Activated T-cell treated with anti-CD3 and anti-CD28 coated beads for 1 hour (primary cell): ENCODE results near the gene MAPK7.
"Not testable (repeated sequence)": the region's sequence is repeated elsewhere in the genome, so short reads cannot be mapped to it uniquely, and the experiment has no call there.

ENCODE experiments used
- DNase-seq: peaks from one replicate; pipeline ENCODE4 v3.0.0-alpha.2; 2020; ENCODE audit warnings: low read depth

MAPK7 gene

DNA sequence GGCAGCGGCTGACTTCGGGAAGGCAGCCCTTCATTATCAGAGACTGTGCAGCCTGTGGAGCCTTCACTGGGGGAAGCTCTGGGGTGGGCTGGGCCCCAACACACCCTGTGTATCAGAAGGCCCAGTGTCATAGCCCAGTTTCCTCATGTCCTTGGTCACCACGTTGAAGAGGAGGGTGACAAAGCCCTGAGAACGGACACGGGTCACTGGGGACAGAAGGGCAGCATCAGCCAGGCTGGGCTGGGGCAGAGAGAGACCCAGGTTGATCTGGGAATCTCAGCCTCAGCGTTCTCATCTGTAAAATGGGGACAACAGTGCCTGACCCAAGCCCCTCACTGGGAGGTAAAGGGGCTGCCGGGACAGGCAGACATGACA lies 35.1 kb upstream of the MAPK7 start:
- no peak for DNase-seq

DNA sequence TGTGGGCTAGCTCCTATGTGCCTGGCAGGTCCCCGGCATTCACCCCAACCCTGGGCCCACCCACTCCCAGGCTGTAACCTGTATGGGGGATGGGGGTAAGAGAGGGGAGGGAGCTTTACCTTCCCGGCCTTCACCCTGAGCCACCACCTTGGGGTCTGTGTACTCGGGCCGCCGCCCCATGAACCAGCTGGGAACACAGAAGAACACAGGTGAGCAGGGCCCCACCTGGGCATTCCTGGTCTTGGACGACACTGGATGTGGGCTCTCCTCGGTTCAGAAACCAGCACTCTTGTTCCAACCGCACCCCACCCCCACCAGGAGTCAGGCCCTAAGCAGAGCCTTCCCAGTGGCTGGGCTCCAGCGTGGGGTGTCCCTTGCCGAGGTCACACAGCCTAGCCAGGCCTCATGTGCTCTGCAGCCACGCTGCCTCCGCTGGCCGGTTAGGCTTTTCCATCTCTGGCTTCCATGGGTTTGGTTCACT lies 34.6 kb upstream of the MAPK7 start:
- no peak for DNase-seq

DNA sequence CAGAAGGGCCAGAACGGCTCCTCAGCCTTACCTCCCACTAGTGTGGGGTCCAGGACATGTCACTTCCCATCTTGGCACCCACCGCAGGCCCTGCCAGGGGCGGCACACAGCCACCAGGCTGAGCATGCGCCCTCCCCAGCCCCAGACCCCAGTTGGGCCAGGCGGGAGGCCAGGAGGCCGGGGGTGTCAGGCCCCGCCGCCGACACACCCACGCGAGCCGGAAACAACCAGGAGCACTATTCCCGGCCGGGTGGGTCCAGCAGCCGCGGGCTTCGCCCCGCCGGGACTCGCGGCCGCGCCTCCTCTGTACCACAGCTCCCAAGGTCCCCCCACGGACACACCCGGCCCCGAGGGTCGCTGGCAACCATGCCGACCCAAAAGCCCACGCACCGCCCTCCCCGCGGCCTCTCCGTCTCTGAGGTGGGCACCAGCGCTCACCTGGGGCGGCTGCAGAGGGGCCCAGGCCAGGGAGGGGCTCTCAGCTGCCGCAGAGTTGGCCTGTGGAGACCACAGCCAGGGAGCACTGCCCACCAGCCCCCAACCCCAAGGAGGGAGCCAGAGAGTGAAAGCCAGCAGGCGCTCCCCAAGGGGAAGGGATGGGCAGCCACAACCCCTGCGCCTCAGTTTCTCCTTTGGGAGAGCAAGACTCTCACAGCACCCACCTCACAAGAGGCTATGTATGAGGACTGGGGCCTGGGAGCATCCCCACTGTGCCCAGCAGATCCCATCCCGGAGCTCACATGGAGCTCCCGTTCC lies 33.8 kb upstream of the MAPK7 start:
- DNase-seq = no peak

DNA sequence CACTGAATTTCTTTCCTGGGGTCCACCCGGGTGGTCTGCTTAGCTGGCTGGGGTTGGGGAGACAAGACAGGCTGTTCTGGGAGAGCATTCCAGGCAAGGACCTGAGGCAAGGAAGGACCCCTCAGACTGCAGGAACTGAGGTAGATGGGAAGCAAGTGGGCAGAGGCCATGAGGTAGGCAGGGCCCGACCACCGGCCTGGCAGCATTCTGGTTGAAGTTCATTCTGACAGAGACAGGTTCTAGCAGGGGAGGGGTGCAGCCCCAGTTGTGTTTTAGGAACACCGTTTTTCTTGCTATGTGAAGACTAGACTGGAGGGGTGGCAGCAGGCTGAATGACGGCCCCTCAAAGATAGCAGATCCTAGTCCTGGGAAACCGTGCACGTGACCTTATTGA lies 33.2 kb upstream of the MAPK7 start:
- no peak for DNase-seq

DNA sequence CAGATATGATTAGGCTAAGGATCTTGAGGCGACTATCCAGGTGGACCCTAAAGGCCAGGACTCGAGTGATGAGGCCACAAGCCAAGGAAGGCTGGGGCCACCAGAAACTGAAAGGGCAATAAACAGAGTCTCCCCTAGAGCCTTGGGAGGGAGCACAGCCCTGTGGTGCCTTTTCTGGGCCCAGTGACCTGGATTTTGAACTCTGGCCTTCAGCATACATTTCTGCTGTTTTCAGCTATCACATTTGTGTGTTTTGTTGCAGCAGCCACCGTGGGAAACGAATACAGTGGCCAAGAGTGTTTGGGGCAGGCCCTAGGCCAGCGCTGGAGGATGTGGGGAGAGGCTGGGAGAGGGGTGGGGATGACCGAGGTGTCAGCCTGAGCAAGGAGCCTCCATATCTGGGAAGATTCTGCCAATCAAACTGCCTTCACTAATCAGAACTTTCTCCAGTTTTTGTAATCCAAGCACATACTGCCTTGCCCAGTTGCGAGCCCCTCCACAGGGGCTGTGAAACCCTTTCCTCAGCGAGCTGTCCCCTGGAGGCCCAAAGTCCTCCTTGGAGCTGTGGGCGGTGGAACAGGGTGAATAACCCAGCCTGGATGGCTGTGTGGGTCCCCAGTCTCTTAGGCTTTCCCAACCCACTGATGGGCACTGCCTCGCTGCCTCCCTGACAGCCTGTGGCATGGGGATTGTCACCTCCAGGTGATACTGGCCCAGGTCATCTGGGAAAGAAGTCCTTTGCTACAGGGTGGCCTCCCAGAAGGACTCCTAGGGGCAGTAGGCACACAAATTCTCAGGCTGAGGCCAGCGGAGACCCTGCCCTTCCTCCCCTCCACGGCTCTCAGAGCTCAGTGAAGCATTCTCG lies 32.6 kb upstream of the MAPK7 start:
- DNase-seq = no peak

DNA sequence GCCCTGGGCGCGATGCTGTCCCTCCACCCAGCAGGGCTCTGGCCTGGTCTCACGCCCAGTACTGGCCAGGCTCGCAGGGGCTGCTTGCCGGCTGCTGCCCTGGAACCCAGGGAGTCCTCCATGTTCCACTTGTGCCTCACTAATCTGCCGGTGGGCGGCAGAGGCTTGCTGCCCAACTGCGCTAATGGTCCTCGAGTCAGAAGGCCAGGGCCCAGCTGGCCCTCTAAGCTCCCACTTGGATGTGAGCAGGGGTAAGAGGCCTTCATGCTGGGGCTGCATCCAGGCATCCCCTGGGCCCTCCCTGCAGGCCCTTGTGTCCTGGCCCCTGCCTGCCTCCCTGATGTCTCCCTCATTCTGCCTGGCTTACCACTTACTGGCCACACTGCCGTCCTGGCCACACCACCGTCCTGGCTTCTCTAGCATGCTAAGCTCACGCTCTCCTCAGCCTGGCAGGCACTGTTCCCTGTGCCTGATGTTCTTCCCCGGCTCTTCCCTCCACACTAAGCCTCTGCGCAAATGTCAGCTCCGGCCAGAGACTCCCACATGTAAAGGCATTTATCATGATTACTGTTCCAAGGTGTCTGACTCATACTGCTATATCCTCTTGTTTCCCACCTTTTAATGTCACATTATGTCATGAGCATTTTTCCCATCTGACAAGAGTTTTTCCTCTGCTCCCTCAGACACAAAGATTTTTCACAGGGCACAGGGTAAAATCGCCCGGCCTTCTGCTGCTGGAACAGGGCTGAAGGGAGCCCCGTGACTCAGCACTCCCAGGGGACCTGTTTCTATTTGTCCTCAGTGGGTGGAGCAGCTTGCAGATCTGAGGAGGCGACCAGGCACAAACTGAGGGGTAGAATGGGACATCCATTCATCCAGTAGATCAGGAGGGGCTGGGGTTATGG lies 31.7 kb upstream of the MAPK7 start:
- no peak for DNase-seq

DNA sequence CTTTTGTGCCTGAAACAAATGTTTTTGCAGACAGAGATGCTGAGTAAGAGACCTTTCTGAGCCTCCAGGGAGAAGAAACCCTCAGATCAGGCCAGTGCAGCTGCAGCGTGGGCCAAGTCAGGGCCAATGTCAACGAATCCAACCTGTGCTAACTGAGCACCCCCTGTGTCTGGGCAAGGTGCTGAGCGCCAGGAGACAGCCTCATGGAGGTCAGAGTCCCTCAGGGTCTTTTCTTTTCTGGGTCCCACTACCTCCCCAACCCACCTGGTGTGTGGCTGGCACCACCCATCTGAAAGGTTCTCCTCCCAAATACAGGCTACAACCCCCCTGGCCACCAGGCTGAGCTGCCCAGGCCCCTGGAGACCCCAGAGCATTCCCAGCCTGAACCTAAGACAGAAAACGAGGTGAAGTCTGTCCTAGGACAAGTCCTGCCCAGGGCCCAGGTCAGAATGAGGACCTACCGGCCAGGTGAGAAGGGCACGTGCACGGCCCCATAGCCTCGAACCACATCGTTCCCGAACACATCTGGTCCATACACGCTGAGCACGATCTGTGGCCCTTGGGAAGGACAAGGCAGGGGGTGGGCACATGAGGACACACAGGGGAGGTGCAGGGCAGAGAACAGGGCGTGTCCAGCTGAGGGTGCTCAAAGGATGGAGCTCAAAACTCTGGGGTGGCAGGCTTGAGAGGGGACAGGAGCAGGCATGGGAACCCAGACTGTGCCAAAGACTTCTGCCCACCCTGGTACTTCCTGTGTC lies 30.8 kb upstream of the MAPK7 start:
- DNase-seq = no peak

DNA sequence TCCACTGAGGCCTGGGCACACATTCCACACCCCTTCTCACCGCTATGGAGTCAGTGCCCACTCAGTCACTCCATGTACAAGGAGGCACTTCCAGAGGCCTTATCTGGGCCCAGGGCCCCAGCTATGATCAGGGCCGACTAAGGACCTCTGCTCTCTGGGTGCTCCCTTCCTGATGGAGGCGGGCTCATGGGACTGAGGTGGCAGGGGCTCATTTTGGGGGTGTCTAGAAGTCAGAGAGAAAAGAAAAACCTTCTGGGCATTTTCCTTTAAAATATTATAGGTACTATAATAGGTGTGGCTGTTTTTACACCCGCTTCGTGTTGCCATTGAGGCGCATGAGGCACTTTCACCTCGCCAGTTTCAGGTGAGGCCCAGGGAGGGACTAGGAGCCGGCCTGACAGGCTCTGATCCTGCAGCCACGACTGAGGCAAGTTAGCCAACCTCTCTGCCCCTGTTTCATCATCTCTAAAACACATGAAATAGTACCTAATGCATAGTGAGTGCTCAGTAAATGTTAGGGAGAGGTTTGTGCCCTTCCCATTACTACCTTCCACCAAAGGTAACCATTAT lies 30.1 kb upstream of the MAPK7 start:
- no peak for DNase-seq

DNA sequence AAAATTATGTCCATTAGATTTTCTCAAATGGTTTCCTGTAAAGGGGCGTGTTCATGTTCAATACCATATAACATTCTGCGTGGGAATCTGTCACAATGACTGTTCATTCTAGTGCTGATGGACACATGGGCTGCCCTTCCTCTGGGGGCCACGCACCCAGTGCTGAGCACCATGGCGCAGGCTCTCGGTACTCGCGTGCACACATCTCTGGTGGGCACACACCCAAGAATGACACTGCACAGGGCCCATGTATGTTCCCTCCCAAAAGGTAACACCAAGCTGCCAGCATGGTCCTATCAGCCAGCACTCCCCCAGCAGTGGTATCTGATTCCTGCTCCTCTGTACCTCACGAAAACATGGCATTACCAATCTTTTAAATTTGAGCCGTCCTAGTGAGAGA lies 29.5 kb upstream of the MAPK7 start:
- DNase-seq = no peak

DNA sequence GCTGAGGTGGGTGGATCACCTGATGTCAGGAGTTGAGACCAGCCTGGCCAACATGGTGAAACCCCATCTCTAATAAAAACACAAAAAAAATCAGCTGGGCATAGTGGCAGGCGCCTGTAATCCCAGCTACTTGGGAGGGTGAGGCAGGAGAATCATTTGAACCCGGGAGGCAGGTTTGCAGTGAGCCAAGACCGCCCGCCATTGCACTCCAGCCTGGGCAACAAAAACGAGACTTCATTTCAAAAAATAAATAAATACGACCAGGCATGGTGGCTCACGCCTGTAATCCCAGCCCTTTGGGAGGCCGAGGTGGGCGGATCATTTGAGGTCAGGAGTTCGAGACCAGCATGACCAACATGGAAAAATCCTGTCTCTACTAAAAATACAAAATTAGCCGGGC lies 24.9 kb upstream of the MAPK7 start:
- not testable (repeated sequence) for DNase-seq

DNA sequence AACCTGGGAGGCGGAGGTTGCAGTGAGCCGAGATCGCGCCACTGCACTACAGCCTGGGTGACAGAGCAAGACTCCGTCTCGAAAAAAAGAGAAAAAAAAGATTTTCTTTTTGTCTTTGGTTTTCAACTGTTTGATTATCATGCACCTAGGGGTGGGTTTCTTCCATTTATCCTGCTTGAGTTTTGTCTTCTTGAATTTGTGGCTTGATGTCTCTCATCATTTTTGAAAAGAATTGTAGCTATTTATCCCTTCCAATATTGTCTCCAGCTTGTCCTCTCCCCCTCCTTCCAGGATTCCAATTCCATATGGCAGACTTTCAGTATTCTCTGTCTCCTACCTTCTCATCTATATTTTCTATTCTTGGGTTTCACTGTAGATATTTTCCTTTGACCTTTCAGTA lies 23.6 kb upstream of the MAPK7 start:
- DNase-seq = no peak

DNA sequence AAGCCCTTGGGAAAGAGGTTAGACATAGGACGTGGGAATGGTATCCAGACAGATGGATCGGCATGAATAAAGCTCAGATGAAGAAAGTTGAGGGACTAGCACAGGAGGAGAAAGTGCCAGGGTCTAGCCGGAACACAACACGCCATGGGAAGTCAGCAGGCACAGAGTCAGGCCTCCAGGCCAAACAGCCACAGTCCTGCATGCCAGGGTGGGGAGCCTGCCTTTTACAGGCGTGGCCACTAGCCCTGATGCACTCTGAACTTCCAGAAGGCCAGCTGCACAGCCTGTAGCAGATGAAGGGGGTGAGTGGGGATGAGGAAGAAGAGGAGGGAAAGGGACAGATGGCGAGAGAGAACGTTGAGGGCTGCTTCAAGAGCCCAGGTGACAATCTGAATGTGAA lies 20.9 kb upstream of the MAPK7 start:
- no peak for DNase-seq

DNA sequence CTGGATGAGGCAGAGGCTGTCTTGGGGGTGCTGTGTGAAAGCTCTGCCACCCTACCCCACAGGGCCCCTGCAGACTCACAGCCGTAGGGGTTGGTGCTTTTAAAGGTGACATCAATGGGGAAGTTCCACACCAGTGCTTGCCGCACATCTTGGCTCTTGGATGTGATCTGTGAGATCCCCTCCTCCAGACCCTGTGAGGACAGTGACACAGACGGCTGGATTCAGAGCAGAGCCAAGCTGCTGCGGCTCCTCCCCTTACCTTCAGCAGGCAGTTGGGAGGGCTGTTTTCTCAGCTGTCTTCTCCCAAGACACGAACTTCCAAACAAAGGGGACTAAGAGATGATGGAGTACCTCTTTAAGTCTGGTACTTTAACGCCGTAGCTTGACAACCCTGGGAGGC lies 20.5 kb upstream of the MAPK7 start:
- no peak for DNase-seq

DNA sequence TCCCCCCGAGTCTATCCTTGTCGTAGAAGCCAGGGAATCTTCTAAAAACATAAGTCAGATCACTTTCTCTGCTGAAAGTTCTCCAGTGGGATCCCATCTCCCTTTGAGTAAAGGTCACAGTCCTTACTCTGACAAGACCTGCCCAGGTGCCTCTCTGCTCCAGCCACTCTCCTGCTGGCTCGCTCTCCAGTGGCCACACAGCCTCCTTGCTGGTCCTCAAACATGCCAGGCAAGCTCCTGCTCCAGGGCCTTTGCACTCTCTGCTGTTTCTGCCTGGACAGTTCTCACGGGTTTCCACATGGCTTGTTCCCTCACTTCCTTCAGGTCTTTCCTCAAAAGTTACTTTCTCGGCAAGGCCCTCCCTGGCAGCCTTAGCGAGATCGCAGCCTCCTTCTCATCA lies 19.1 kb upstream of the MAPK7 start:
- no peak for DNase-seq

DNA sequence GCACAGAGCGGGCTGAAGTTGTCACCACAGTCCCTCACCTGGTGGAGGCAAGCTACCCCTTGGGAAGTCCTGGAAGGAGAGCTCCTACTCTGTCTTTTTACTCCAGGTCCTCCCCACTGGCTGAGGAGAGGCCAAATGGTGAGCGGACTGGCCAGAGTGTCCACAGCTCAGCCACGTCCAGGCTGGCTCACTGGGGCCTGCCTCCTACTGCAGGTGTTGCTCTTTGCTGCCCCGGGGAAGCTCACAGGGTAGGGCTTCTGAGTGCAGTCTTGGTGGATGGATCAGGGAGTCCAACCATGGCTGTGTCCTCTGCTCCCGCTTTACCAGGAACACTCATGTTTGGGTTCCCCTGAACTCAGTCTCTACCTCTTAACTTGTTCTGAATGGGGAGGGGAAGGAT lies 18.4 kb upstream of the MAPK7 start:
- DNase-seq = no peak

DNA sequence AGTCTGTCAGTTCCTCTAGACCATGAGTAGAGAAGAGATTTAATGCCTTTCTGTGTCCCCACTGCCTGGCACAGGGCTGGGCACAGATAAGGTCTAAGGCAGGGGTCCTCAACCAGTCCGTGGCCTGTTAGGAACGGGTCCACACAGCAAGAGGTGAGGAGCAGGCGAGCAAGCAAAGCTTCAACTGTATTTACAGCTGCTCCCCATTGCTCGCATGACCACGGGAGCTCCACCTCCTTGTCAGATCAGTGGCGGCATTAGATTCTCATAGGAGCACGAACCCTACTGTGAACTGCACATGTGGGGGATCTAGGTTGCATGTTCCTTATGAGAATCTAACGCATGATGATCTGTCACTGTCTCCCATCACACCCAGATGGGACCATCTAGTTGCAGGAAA lies 17.5 kb upstream of the MAPK7 start:
- no peak for DNase-seq

DNA sequence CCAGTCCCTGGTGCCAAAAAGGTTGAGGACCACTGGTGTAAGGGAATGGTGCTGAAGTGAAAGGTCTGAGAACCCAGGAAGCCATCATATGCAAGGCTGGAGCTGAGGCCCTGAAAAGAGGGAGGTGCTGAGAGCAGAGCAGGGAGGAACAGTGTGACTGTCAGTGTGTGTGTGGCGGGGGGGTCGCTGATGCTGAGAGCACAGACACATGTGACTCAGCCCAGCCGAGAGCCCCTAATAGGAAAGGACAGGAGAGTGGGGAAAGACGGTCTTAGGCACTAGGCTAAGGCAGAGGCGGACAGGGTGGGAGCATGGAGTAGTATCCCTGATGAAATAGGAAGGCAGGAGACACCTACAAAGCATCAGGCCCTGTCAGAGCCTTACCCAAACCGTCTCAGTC lies 17.0 kb upstream of the MAPK7 start:
- DNase-seq = no peak

DNA sequence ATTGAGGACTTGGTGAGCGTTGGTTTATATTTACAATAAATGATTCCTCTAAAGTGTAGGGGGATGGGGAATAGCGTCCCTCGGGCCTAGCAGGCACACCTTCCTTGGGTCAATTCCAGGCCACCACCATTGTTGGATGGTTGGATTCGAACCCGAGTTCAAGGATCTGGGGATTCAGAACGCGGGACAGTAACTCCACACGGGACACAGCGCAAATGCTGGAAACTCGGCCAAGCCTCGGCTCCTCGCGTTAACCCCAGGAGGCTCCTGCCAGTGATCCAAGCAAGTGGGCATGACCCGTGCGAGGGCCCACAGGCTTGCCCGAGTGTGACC lies 16.4 kb upstream of the MAPK7 start:
- DNase-seq = no peak

DNA sequence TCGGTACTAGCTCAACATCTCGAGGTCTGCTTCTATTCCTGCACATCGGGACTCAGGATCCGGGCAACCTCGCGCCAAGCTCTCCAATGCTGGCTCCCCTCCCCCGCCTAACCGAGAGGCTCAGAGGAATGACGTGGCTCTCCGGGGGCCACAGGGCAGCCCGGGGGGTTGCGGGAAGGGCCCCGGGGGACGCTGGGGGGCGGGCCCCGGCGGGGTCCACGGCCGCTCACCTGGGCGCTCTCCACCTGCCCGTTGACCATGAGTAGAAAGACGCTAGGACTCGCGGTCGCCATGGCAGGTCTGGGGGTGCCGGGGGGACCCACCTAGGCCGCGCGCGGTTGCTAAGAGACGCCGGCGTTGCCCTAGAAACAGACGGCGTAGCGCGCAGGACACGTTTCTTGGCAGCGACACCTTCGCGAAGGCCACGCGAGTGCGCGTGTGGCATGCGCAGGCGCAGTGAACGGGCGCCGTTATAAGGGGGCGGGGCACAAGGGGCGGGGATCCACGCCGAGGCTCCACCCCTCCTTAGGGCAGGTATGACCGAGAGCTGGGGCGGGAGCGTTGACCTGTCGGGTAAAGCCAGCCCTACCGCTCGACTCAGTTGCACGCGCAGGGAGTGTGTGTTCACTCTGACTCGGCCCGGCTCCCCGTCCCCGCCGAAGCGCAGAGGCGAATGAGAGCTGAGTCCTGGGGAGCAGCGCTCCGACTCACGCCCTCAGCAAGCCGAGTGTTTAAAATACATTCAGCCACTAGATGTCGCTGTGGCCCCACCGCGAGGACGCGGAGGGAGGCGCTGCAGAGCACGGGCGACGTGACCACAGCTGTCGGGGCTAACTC lies 15.8 kb upstream of the MAPK7 start, which contains the start of gene B9D1:
B9D1 (minus strand) TSS at position 447 of the 837 bp plus-strand sequence; CDS start at position 293, 154 bp downstream.
- DNase-seq = peak; percentile 89

DNA sequence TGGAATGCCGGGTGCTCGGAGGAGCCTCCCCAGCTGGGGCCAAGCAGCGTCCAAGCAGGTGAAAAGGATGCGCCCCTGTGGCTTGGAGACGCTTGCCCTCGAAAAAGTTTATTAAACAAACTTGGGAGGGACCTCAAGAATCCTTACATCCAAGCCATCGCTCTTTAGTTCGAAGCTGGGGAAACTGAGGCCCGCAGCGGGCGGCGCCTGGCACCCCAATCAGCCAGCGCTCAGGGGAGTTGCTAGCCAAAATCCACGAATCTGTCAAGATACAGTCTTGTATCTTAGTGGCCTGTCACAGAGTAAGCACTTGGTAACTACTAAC lies 15.2 kb upstream of the MAPK7 start:
- DNase-seq = no peak
